Ureter (tissue), 1 donor: ENCODE data around the gene GNG3. TPM values are rescaled to one million over a fixed set of nuclear protein-coding genes. Genes with fewer than 3 reads are reported as not detected.
"Not testable (repeated sequence)": the region's sequence is repeated elsewhere in the genome, so short reads cannot be mapped to it uniquely, and the experiment has no call there.

Experiments
- DNase-seq: peaks from one replicate; pipeline ENCODE4 v3.0.0-alpha.2; 2020; ENCODE audit warnings: low spot score
- total RNA-seq: library from RNA; stranded (reverse); gene quantifications from one replicate; pipeline ENCODE4 v1.2.4, GENCODE V29; 2023
- donor health status: DM: yes; HTN: yes; CAD: no.

The GNG3 gene
- total RNA-seq: not detected

DNA sequence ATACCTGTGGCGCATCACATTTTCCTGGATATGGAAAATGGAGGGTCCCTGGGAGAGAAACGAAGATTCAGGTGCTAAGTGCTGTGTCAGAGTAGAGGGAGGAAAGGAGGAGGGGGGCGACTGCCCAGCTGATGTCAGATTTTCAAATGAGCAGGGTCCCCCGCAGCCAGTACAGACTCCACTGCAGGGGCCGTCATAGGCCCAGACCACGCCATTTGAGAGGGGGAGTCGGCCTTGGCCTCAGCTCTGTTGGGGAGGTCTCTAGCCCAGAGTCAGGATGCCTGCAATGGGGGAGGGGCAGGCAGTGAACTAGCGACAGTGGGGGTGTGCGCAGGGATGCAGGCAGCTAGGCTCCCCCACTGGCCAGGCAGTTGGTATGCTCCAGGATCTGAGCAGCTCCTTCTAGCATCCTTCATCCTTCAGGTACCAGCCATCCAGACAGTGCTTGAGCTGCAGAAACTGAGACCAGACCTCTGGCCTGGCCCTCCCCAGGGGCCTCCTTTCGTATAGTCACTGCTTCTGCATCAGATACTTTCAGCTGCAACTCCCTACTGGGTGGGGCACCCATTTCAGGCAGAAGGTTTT, at the start of gene GNG3, which contains the start of gene BSCL2:
Gene GNG3, plus strand, starts transcription at position 400 of the 585 bp plus-strand sequence. CDS start 620 bp downstream, outside the sequence.
Gene BSCL2, minus strand, starts transcription at position 148 of the 585 bp plus-strand sequence. CDS start 229 bp downstream, outside the sequence.
- no peak for DNase-seq

DNA sequence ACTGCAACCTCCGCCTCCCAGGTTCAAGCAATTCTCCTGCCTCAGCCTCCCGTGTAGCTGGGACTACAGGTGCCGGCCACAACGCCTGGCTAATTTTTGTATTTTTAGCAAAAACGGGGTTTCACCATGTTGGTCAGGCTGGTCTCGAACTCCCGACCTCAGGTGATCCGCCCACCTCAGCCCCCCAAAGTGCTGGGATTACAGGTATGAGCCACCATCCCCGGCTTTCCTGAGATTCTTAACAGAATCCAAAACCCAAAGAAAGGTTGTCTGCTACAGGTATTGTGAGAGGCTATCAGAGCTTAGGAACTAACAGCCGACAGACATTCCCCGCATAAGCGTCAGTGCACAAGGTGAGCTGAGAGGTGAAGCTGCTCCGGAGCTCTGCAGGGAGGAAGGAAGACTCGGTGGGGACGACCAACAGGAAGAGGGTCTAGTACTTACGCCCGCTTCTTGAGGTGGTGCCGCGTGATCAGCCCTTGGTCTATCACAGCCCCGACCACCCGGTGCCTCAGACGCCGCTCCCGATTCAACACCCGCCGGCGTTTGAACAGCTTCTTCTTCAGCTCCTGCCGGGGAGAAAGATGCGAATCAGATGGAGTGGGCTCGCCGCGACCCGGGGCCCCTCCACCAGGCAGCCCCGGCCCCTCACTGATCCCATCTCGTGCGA, 42.9 kb upstream of the GNG3 start:
- no peak for DNase-seq

DNA sequence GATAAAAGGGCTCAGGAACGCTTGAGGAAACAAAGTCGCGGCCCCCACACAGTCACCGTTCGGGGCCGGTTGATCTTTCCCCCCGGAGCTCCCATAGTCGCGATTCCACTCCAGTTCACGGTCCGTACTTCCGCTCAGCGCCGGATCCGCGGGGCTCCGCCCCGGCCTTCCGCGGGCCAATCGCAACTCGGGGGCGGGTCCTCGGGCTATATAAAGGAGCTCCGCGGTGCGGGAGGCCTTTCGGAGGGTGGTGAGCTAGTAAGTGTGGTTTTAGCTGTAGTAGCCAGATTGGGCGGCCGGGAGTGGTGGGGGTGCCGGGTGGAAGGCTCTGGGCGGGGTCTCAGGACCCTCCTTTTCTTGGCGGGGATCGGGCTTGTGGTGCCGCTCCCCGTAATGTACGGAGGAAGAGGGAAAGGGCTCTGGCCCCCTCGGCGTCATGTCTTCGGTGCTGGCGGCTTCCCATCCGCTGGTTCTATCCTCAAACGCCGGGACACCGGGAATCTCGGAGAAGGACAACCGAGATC, 42.3 kb upstream of the GNG3 start, which contains the start of the genes C11orf98 and CSKMT:
Gene C11orf98, minus strand, starts transcription at position 136 of the 524 bp plus-strand sequence. Its CDS starts 41 bp downstream, at position 95.
Gene CSKMT, plus strand, starts transcription at position 238 of the 524 bp plus-strand sequence. CDS start 568 bp downstream, outside the sequence.
- DNase-seq: peak; percentile 98

DNA sequence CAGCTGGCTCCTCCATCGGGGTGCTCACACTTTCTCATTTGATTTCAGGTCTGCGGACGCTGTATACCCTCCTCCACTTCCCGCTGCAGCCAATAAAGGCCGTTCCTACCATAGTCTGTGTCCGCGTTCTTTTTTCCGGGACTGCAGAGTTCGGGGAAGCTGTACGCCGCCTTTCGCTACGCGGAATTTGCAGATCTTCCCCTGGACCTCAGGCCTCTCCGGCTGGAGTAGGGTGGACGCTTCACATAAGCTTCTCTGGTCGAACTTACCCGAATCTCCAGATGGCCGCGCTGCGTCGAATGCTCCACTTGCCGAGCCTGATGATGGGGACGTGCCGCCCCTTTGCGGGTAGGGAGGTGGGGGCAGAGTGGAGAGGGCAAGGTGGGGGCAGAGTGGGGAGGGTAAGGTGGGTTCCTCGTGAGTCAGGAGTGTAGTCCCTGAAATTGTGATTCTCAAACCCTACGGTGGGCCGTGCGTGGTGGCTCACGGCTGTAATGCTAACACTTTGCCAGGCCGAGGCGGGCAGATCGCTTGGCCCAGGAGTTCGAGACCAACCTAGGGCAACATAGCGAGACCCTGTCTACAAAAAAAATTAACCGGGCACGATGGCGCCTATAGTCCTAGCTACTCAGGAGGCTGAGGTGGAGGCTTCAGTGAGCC, 41.7 kb upstream of the GNG3 start:
- peak; percentile 67 for DNase-seq

DNA sequence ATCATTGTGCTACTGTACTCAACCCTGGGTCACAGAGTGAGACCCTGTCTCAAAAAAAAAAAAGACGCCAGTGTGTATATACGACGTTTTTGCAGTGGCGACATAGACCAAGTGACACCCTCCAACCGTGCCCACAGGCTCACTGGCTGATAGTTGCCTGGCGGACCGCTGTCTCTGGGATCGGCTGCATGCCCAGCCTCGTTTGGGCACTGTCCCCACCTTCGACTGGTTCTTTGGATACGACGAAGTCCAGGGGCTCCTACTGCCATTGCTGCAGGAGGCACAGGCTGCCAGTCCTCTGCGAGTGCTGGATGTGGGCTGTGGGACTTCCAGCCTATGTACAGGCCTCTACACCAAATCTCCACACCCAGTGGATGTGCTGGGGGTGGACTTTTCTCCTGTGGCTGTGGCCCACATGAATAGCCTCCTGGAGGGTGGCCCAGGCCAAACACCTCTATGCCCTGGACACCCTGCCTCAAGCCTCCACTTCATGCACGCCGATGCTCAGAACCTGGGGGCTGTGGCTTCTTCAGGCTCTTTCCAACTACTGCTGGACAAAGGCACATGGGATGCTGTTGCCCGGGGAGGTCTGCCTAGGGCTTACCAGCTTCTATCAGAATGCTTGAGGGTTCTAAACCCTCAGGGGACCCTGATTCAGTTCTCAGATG, 41.1 kb upstream of the GNG3 start:
- DNase-seq: no peak

DNA sequence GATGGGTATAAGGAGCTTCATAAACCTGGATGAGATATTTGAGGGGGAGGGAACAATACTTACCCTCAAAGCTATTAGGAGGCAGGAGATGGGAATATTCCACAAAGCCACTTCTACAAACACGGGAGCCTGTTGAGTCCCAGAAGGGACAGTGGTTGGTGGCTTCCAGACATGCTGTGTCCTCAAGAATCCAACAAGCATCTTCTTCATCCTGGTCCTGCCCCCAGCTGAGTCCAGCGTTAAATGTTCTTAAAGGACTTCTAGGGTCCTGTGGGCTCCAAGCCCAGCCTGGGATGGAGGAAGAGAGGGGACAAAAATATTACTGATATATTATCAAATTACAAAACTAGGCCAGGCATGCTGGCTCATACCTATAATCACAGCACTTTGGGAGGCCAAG, 40.0 kb upstream of the GNG3 start:
- no peak for DNase-seq

DNA sequence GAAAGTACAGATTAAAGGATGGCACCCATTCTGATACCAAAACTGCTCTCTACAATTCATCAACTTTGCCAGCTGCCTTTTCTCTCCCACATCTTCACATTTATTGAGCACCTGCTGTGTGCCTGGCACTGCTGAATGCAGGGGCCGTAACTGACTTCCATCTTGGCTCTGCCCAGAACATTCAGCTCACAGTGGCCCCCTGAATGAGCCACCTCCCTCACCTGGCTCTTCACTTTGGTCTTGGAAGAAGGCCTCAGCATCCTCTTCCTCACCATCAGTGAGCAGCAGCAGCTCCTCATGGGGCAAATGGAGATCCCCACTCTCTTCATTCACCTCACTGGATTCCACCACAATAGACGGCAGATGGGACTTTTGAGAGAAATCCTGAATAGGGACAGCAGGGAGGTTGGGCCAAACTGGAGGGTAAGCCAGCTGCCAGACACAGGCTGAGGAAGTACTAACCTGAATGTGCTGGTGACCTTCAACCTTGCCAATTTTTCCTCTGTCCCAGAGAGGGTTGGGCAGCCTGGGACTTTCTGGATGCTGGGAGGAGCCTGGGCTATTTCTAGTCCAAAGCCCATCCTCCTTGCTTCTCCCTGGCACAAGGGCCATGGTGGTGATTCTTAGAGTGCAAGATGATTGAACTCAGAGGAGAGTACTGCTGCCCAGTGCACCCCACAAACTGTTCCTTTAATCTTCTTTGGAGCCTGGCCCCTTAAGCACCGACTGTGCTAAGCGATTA, 37.9 kb upstream of the GNG3 start:
- DNase-seq: no peak

DNA sequence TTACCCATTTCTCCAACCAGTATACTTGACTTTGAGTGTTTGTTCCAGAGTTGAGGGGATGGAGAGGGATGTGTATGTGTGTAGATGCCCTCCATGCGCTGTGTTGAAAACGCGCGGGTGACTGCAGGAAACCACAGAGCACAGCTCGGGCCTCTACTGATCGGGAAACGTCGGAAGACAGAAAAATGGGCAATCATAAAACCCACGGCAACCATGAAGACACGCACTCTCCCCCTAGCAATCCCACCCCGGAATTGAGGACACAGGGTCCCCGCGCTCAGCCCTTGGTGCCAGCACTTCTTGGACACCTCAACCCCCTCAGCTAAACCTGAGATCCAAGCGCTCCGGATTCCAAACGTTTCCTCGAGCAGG, 36.3 kb upstream of the GNG3 start:
- no peak for DNase-seq

DNA sequence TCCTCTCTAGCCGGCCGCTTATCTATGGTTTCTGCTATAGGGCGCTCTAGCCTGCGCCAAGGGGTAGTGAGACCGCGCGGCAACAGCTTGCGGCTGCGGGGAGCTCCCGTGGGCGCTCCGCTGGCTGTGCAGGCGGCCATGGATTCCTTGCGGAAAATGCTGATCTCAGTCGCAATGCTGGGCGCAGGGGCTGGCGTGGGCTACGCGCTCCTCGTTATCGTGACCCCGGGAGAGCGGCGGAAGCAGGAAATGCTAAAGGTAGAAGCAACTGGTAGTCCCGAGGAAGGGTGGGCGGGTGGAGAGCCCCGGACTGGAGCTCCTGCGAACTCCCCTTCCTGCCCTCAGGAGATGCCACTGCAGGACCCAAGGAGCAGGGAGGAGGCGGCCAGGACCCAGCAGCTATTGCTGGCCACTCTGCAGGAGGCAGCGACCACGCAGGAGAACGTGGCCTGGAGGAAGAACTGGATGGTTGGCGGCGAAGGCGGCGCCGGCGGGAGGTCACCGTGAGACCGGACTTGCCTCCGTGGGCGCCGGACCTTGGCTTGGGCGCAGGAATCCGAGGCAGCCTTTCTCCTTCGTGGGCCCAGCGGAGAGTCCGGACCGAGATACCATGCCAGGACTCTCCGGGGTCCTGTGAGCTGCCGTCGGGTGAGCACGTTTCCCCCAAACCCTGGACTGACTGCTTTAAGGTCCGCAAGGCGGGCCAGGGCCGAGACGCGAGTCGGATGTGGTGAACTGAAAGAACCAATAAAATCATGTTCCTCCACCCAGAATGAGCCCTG, 35.7 kb upstream of the GNG3 start, which contains the start of the genes LBHD1 and UQCC3:
Gene LBHD1, minus strand, starts transcription at position 660 of the 782 bp plus-strand sequence. CDS start 2,236 bp downstream, outside the sequence.
Gene UQCC3, plus strand, starts transcription at position 66 of the 782 bp plus-strand sequence. Its CDS starts 73 bp downstream, at position 139.
- peak; percentile 86 for DNase-seq

DNA sequence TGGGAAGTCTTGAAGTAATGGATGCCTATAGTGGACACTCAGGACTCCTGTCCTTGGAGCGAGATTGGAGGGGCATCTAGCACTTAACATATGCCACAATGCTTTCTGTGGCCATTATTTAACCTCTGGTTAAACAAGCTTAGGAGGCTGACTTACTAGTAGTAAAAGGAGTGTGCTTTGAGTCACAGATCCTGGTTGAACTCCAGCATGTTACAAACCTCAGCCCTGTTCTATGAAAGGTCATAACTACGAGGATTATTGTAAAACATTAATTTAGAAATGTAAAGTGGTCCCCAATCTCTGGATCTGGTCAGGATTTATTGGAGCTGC, 34.3 kb upstream of the GNG3 start:
- DNase-seq: no peak

DNA sequence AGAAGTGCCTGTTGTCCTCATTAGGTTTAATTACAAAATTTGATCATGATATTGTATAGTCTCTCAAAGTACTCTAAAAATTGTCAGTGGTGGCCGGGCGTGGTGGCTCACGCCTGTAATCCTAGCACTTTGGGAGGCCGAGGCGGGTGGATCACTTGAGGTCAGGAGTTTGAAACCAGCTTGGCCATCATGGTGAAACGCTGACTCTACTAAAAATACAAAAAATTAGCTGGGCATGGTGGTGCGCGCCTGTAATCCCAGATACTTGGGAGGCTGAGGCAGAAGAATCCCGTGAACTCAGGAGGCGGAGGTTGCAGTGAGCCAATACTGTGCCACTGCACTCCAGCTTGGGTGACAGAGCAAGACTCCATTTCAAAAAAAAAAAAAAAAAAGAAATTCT, 32.1 kb upstream of the GNG3 start:
- DNase-seq: not testable (repeated sequence)

DNA sequence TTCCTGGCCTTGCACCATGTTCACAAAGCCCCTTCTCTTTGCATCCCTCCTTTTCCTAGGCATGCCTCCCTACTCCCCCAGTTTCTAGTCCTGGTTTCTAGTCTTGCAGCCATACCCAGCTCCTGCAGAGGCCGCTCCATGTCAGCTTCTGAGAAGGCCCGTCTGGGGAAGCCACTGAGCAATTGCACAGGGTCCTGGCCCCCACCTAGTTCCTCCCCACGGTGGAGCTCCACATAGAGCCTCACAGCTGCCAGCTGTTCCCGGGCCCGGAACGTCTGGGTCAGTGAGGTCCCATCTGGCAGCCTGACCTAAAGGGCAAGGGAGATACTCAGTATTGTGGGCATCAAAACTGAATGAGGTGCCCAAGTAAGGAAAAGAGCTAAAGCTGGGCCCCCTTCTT, 30.8 kb upstream of the GNG3 start:
- no peak for DNase-seq

DNA sequence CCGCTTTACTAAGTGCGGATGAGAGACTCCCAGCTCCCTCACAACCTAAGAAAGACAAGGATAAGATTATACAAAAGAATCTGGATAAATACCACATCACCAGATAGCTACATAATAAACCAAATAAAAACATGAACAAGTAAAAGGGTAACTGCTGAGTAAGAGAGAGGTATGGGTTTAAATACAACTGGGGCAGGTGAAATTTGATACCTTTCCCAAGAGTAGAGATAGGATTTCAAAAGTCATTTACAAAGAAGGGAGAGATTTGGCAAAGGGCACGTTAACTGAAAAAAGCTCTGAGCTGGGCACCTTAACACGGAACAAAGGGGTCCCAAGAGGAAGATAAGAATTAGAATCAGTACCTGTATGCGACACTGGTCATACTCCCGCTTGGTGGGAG, 30.3 kb upstream of the GNG3 start:
- DNase-seq: no peak

DNA sequence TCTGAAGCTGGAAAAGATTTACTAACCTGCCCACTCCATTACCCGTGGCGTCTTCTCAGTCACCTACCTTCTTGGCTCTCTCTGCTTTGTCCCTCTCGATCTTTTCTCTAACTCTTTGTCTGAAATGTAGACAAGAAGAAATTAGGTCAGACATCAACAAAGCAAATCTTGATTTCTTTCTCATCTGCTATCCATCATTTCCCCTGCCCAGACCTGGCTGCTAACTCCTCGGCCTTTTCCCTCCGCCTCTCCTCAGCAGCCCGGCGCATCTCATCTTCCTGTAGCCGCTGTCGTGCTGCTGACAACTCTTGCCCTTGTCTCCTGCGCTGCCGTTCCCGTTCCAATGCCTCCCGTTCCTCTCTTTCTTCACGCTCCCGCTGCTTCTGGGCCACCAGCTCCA, 29.8 kb upstream of the GNG3 start:
- DNase-seq: no peak

DNA sequence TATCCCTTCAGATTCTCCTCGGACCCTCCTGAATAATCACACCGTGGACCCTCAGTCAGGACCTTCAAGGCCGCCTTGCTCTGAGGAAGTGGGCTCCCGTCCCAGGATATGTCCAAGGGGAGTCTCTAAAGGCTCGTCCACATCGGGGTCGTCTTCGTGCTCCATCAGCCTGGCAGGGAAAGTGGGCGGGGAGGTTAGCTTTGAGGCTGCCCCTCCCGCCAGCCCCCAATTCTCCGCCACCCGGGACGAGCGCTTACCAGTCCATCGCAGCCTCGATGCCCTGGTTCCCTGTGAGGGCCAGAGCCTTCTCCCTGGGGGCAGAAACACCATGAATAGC, 29.1 kb upstream of the GNG3 start:
- no peak for DNase-seq

DNA sequence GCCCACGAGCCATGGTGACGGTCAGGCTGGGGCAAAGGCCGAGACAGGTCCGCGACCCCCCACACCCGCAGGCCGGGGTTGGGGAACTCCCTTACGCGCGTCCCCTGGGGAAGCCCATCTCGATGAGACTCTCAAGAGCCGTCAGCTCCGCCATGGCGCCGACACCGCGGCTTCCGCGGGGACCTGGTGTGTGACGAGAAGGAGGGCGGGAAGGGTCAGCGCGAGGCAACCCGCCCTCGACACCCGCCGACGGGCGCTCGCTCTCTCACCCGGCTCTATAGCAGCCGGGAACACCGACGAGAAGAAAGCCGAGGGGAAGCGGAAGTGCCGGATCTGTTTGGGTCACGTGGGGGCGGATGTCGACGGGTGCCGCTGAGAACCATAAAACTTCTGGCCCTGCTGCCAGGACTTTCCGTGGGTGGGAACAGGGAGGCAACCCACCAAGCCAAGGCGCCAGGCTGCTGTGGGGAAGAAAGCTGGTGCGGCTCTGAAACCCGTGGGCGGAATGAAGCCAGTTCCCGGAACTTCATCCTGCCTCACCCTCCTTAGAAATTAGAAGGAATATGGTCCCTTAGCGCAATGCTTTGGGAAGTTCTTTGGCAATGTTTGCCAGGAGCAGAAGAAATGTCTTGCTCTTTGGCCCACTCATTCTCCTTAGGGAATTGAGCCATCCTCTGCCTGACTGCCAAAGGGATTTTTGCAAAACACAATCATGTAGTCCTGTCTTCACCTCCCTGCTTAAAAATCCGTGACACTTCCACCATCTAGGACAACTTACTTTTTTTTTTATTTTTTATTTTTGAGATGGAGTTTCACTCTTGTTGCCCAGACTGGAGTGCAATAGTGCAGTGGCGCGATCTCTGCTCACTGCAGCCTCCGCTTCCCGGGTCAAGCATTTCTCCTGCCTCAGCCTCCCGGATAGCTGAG, 28.4 kb upstream of the GNG3 start, which contains the start of gene UBXN1:
Gene UBXN1, minus strand, starts transcription at position 304 of the 927 bp plus-strand sequence. Its CDS starts 150 bp downstream, at position 154.
- DNase-seq: peak; percentile 91

DNA sequence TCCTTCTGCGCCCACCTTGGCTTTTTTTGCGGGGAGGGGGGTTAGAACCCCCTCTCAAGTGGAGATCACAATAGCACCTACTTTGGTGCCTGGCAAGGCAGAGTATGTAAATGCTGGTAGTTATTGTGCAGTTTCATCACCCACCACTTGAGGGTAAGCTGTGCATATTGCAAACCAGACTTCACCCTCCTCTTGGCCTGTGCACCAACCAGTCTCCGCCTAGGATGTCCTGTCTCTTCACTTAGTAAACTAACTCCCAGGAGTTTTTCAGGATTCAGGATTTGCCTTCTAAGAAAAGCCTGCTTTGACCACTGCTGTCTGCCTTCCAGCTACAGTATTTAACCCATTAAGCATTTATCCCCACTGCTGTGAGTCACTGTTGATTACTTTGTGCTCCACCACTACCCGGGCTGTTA, 26.6 kb upstream of the GNG3 start:
- no peak for DNase-seq

DNA sequence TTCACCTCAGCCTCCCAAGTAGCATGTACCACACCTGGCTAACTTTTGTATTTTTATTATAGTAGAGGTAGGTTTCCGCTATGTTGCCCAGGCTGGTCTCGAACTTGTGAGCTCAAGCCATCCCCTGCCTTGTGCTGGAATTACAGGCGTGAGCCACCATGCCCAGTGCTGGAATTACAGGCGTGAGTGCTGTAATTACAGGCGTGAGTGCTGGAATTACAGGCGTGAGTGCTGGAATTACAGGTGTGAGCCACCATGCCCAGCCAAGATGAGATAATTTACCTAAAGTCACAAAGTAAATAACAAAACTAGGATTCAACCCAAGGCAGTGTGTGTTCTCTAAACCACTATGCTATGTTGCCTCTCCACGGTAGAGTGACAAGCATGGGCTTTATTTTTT, 25.0 kb upstream of the GNG3 start:
- DNase-seq: no peak
